Measurements from ENCODE around the gene SMIM13. TPM values are rescaled to one million over a fixed set of nuclear protein-coding genes. Genes with fewer than 3 reads are reported as not detected.

The SMIM13 gene
- total and polyA plus RNA-seq, 4 donors, result 2.9 to 14.7 (median 5.7) TPM

DNA sequence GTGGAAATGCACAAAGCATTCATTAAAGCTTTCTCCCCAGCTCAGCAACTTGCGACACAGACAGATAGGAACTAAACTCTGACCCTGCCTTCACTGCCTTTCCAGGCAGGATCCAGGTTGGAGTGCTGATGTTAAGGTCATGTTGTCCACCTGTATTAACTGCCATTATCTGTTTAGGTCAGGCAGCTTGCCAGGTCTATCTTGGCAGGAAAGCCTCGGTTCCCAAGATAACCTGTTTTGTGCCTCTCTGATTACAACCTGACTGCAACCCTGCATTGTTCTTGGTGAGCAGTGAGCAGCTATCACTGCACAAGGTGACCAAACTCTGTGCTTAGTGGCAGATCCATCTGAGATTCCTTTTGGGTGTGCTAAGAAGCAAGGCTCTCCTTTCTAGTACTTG is 26.3 kb upstream of the SMIM13 start:
- 63 to 66% methylated on average over 2 of the region's 2 CpGs for WGBS, 2 donors

DNA sequence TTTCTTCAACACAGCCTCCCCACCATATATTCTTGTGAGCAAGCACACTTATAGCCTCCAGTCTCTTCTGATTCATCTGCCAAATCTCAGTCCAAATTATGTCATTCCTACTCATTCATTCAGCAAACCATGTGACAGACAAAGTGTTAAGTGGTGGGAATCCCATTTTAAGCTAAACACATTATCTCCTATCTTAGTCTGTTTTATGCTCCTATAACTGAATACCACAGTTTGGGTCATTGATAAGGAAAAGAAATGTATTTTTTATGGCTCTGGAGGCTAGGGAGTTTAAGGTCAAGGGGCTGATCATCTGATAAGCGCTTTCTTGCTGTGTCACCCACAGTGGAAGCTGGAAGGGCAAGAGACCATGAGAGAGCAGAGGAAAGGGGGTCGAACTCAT is 23.9 kb upstream of the SMIM13 start:
- ATAC-seq (ENCODE audit: insufficient read depth, low FRiP score), result no peak
- H3K36me3 ChIP-seq (ENCODE audit: control insufficient read depth in 4 of 4, insufficient read depth in 4 of 4, low read length in 4 of 4), result no peaks in the 10 kb centered on the region
- no peak overlapping the region for H3K27ac ChIP-seq (ENCODE audit: low read depth in 1 of 2, low read length in 1 of 2)
- no peak overlapping the region for H3K4me3 ChIP-seq
- no peak for TF ChIP-seq CTCF (IDR thresholded peaks at IDR 0.05; ENCODE audit: control extremely low read depth, extremely low read depth)
- H3K9me3 ChIP-seq (ENCODE audit: control insufficient read depth in 4 of 4, insufficient read depth in 3 of 4, low read length in 3 of 4), result no peaks in the 10 kb centered on the region
- DNase-seq, result no peak
- no peaks in the 10 kb centered on the region for H3K4me1 ChIP-seq (ENCODE audit: control insufficient read depth in 5 of 5, insufficient read depth in 5 of 5, low read length in 5 of 5)
- no peak overlapping the region for H3K9ac ChIP-seq (ENCODE audit: insufficient read depth in 1 of 2, low read length in 2 of 2)
- no peaks in the 10 kb centered on the region for H3K27me3 ChIP-seq (ENCODE audit: control insufficient read depth in 3 of 3, insufficient read depth in 3 of 3, low read length in 2 of 3)
- WGBS, 2 donors, result 52 to 70% methylated on average over 2 of the region's 2 CpGs

More for the DNA sequence above, 26.3 kb upstream of the SMIM13 start:
- Histone ChIP-seq H3K36me3 (ENCODE audit: control insufficient read depth in 4 of 4, insufficient read depth in 4 of 4, low read length in 4 of 4) (no peaks in the 10 kb centered on the region), H3K27ac (ENCODE audit: low read depth in 1 of 2, low read length in 1 of 2) (no peak overlapping the region), H3K27me3 (ENCODE audit: control insufficient read depth in 3 of 3, insufficient read depth in 3 of 3, low read length in 2 of 3) (no peaks in the 10 kb centered on the region), H3K4me3 (no peak overlapping the region), H3K9me3 (ENCODE audit: control insufficient read depth in 4 of 4, insufficient read depth in 3 of 4, low read length in 3 of 4) (no peaks in the 10 kb centered on the region), H3K9ac (ENCODE audit: insufficient read depth in 1 of 2, low read length in 2 of 2) (no peak overlapping the region), H3K4me1 (ENCODE audit: control insufficient read depth in 5 of 5, insufficient read depth in 5 of 5, low read length in 5 of 5) (no peaks in the 10 kb centered on the region)
- no peak for ATAC-seq (ENCODE audit: insufficient read depth, low FRiP score)
- TF ChIP-seq CTCF (IDR thresholded peaks at IDR 0.05; ENCODE audit: control extremely low read depth, extremely low read depth), result no peak
- DNase-seq, result no peak

DNA sequence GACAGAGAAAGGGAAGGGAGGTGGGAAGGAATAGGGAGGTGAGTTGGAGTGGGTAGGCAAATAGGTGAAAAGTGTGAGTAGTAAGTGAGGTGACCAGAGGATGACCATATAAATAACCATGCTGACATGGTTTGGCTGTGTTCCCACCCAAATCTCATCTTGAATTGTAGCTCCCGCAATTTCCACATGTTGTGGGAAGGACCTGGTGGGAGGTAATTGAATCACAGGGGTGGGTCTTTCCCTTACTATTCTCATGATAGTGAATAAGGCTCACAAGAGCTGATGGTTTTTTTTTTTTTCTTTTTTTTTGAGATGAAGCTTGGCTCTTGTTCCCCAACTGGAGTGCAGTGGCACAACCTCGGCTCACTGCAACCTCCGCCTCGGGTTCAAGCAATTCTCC is 21.5 kb upstream of the SMIM13 start:
- DNase-seq (no peak), ATAC-seq (ENCODE audit: insufficient read depth, low FRiP score) (no peak)
- H3K36me3 ChIP-seq (ENCODE audit: control insufficient read depth in 4 of 4, insufficient read depth in 4 of 4, low read length in 4 of 4), result no peaks in the 10 kb centered on the region
- H3K4me3 ChIP-seq, result no peak overlapping the region
- H3K4me1 ChIP-seq (ENCODE audit: control insufficient read depth in 5 of 5, insufficient read depth in 5 of 5, low read length in 5 of 5), result no peaks in the 10 kb centered on the region
- no peaks in the 10 kb centered on the region for H3K27me3 ChIP-seq (ENCODE audit: control insufficient read depth in 3 of 3, insufficient read depth in 3 of 3, low read length in 2 of 3)
- no peak for TF ChIP-seq CTCF (IDR thresholded peaks at IDR 0.05; ENCODE audit: control extremely low read depth, extremely low read depth)
- H3K27ac ChIP-seq (ENCODE audit: low read depth in 1 of 2, low read length in 1 of 2), result no peak overlapping the region
- no peaks in the 10 kb centered on the region for H3K9me3 ChIP-seq (ENCODE audit: control insufficient read depth in 4 of 4, insufficient read depth in 3 of 4, low read length in 3 of 4)
- no peak overlapping the region for H3K9ac ChIP-seq (ENCODE audit: insufficient read depth in 1 of 2, low read length in 2 of 2)
- WGBS, 2 donors, result 82 to 96% methylated on average over 4 of the region's 4 CpGs

DNA sequence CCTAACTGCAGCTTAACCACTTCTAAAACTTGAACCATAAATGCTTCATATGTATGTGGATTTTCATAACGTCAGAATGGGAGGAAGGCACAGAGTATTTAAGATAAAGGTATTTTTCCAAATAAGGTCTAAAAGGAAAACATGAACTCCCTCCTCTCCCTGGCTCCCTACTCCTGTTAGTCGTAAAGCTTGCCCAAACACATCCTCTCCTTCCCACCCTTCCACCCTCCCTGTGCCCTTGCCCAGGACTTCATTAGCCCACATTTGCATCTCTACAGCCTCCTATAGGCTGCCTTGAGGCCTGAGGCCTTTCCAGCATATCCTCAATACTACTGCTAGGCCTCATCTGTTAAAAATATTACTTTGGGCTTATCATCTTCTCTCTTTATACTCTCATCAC is 17.1 kb upstream of the SMIM13 start:
- no peaks in the 10 kb centered on the region for H3K4me1 ChIP-seq (ENCODE audit: control insufficient read depth in 5 of 5, insufficient read depth in 5 of 5, low read length in 5 of 5)
- no peak for TF ChIP-seq CTCF (IDR thresholded peaks at IDR 0.05; ENCODE audit: control extremely low read depth, extremely low read depth)
- ATAC-seq (ENCODE audit: insufficient read depth, low FRiP score), result no peak
- H3K4me3 ChIP-seq, result no peak overlapping the region
- 85 to 90% methylated on average over 2 of the region's 2 CpGs for WGBS, 2 donors
- H3K36me3 ChIP-seq (ENCODE audit: control insufficient read depth in 4 of 4, insufficient read depth in 4 of 4, low read length in 4 of 4), result no peaks in the 10 kb centered on the region
- no peak overlapping the region for H3K9ac ChIP-seq (ENCODE audit: insufficient read depth in 1 of 2, low read length in 2 of 2)
- no peak overlapping the region for H3K27ac ChIP-seq (ENCODE audit: low read depth in 1 of 2, low read length in 1 of 2)
- no peaks in the 10 kb centered on the region for H3K27me3 ChIP-seq (ENCODE audit: control insufficient read depth in 3 of 3, insufficient read depth in 3 of 3, low read length in 2 of 3)
- H3K9me3 ChIP-seq (ENCODE audit: control insufficient read depth in 4 of 4, insufficient read depth in 3 of 4, low read length in 3 of 4), result no peaks in the 10 kb centered on the region
- no peak for DNase-seq

Data from lung (tissue), 12 donors.